ENCODE data around the gene HOXC9.

Gene HOXC9

DNA sequence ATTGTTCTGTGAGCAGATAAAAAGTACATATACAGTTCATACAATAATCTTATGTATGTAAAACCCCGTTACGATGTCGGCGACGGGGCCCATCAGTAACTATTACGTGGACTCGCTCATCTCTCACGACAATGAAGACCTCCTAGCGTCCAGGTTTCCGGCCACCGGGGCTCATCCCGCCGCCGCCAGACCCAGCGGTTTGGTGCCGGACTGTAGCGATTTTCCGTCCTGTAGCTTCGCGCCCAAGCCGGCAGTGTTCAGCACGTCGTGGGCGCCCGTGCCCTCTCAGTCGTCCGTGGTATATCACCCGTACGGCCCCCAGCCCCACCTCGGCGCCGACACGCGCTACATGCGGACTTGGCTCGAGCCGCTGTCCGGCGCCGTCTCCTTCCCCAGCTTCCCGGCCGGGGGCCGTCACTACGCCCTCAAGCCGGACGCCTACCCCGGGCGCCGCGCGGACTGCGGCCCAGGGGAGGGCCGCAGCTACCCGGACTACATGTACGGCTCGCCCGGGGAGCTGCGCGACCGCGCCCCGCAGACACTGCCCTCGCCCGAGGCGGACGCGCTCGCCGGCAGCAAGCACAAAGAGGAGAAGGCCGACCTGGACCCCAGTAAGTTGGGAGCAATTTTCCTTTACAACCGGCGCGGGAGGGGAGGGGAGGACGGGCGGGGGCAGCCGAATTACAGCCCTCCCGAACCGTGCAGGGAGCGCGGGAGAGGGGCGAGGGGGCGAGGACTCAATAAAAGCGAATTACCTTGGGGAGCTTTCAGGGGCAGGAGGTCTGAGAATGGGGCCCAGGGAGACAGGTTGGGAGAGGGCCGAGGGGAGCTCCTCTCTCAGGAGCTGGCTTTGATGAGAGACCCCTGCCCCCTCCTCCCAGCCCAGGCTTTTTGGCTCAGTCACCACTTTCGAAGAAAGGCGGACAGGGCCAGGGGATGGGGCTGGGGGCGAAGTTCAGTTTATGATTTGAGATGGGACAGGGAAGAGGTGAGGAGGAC, at the start of gene HOXC9:
Gene HOXC9 (plus strand): TSS at position 46 of the 999 bp plus-strand sequence. CDS start 28 bp downstream, at position 74.
- DNase-seq (ENCODE audit: low spot score): no peak

DNA sequence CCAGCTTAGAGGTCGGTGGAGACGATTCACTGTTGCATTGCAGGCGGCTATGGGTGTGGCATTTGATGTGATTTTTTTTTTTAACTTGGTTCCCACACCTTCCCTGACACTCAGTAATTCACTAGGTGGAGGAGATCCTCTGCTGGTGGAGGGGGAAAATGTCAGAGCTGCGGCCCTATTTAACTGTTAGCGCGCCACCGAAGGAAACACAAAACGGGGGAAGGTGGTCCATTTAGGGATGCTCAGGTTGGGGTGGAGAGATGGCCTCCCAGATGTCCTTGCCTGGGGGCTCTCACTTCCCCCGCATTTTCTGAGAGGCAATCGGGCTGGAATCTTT, 49.6 kb upstream of the HOXC9 start:
- TF ChIP-seq, protein P1, sequence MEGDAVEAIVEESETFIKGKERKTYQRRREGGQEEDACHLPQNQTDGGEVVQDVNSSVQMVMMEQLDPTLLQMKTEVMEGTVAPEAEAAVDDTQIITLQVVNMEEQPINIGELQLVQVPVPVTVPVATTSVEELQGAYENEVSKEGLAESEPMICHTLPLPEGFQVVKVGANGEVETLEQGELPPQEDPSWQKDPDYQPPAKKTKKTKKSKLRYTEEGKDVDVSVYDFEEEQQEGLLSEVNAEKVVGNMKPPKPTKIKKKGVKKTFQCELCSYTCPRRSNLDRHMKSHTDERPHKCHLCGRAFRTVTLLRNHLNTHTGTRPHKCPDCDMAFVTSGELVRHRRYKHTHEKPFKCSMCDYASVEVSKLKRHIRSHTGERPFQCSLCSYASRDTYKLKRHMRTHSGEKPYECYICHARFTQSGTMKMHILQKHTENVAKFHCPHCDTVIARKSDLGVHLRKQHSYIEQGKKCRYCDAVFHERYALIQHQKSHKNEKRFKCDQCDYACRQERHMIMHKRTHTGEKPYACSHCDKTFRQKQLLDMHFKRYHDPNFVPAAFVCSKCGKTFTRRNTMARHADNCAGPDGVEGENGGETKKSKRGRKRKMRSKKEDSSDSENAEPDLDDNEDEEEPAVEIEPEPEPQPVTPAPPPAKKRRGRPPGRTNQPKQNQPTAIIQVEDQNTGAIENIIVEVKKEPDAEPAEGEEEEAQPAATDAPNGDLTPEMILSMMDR (IDR thresholded peaks at IDR 0.05; ENCODE audit: extremely low read depth, missing control alignments): no peak
- DNase-seq (ENCODE audit: low spot score): no peak

More for the DNA sequence above, at the start of gene HOXC9:
- TF ChIP-seq, protein P1 (IDR thresholded peaks at IDR 0.05; ENCODE audit: extremely low read depth, missing control alignments): no peak

DNA sequence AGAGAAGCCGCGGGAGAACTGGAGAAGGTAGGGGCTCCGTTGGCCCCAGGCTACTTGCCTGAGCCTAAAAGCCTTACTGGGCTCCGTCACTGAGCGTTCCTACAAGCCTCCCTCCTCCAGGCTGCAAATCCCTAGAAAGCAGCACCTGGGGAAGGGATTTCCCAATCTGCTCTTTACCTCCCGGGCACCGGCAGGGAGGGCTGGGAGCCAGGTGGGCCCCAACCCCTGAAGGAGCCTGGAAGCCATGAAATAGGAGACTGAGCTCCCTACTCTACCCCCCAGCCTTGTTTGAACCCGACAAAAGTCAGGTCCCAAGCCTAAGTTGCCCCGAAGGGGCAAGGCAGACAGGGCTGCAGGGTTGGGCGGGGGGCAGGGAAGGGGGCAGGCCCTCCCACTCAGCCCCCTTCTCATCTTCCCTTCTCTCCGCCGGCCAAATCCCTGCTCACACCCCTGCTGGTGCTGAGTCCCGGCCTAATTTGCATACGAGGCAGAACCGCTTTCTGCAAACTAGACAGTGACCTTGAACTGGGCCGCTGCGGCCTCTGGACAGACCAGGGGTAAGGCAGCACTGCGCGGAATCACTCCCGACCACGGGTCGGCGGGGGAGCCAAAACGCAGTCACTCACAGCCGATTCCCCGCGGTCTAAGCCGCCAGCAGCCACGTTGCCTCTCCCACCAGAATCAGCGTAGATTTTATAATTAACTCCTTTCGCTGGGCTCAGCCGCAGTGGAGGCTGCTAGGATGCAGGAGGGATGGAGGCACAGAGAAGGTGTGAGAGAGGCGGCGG, 49.0 kb upstream of the HOXC9 start:
- TF ChIP-seq, protein P1 (IDR thresholded peaks at IDR 0.05; ENCODE audit: extremely low read depth, missing control alignments): no peak
- DNase-seq (ENCODE audit: low spot score): no peak

DNA sequence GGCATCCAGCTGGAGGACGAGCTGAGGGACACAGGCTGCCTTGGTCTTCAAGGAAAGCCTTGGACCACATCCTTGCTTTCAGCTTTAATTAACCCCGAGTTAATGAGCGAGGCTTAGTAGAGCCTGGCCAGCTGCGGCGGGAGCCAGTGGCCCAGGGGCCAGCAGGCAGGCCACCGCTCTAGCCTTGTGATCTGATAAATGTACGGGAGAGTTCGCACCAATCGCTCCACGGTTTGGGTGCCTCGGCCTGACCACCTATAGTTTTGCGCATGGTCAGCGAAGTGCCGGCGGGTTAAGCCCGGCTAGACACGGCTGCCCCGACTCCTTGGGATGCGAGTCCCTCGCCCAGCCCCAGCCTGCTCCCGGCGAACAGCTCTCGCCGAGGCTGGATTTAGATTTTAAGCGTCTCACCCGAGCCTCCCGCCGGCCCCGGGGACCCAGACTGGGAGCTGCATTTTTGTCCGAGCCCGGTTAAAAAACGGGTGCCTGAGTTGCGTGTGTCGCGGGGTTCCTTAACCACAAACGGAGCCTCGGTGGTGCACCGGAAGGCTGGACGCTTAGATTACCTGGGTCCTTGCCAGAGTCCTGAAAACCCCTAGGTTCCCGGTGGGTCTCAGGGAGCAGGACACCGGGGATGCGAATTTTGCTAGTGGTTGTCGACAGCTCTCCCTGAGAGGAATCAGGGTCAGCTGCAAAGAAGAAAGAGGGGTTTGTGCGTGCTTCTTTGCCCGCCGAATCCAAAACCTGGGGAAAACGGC, 48.2 kb upstream of the HOXC9 start:
- TF ChIP-seq, protein P1 (IDR thresholded peaks at IDR 0.05; ENCODE audit: extremely low read depth, missing control alignments): no peak
- no peak for DNase-seq (ENCODE audit: low spot score)

DNA sequence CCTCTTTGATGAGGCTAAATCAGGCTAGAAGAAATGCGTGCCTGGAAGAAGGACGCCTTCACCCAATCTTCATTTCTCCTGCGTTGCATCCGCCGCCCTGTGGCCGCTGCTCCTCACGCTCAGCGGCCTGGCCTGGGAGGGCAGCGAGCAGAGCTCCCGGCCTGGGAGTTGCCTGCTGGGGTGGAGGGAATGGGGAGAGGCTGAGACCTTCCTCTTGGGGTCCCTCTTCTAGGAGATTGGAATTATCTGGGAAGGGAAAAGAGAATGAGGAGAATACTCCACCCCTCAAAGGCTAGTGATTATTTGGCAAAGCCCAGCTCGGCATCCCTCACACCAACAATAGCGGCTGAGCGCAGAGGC, 47.6 kb upstream of the HOXC9 start:
- no peak for DNase-seq (ENCODE audit: low spot score)
- TF ChIP-seq, protein P1 (IDR thresholded peaks at IDR 0.05; ENCODE audit: extremely low read depth, missing control alignments): no peak

DNA sequence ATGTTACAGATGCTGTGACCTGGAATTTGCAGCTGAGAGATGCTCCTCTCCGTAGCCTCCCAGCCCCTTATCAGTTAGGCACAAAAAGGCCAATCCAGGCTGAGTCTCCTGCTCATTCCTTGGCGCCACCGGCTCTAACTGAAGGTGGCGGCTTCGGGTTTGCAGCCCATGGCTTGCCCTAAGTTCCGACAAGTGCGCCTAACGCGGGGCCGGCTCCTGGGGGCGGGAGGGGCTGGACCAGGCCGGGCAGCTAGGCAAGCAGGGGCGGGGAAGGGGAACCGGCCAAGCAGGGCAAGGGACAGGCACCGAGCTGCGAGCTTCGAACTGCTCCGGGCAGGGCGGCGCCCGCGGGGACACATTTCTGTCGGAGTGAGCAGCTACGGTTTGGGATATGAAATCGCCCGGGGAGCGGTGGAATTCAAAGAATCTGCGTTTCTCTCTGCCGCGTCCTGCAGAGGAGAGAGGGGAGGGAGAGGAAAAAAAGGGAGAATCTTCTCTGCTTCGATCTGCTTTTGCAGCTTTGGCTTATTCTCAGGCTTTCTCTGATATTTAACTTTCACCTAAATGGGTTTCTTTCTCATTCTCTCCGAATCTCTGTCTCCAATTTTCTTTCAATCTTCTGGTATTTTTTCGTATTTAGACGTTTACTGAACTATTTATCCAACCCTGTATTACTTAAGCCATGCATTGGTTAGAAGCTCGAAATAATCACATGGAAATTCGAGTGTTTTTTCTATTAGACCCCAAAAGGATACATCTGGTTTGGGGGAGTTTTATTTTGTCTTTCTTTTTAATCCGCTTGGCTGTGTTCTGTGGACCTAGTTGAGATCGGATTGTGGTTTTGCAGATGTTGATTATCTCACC, 46.9 kb upstream of the HOXC9 start:
- TF ChIP-seq, protein P1 (IDR thresholded peaks at IDR 0.05; ENCODE audit: extremely low read depth, missing control alignments): no peak
- DNase-seq (ENCODE audit: low spot score): no peak
